Upper lobe of right lung (tissue), 1 donor: ENCODE results near the gene MBTPS1. TPM values are rescaled to one million over a fixed set of nuclear protein-coding genes. Genes with fewer than 3 reads are reported as not detected.
A peak's percentile ranks its signal among the peaks of the same experiment; 100 is the strongest.

ENCODE experiments used
- ATAC-seq: fragments of 200-7000 bp; cut with Tn5 transposase; one replicate; pipeline ENCODE4 v1.9.1; 2020; ENCODE audit warnings: mild to moderate bottlenecking, moderate library complexity
- DNase-seq: peaks from one replicate; pipeline ENCODE4 v3.0.0-alpha.2; 2020
- H3K27ac ChIP-seq: fragments of 200-600 bp; one replicate; pipeline ENCODE4 v1.8.0; 2022
- H3K27me3 ChIP-seq: fragments of 200-600 bp; one replicate; pipeline ENCODE4 v1.8.0; 2022; ENCODE audit warnings: mild to moderate bottlenecking
- H3K36me3 ChIP-seq: fragments of 200-600 bp; one replicate; pipeline ENCODE4 v1.8.0; 2022
- H3K4me1 ChIP-seq: fragments of 200-600 bp; one replicate; pipeline ENCODE4 v1.8.0; 2022
- H3K4me3 ChIP-seq: fragments of 200-600 bp; one replicate; pipeline ENCODE4 v1.8.0; 2022; ENCODE audit warnings: mild to moderate bottlenecking
- H3K9me3 ChIP-seq: fragments of 200-600 bp; one replicate; pipeline ENCODE4 v1.8.0; 2022
- intact Hi-C: fragments of 100-400 bp; cut with DNase I; formaldehyde crosslinking; loops from one replicate; pipeline ENCODE4 v1.11.0; 2022
- total RNA-seq: library from RNA; stranded (reverse); fragmentation: NEBNext Ultra II Directional; extraction: Animal tissue kit (Norgen Biotek cat#: 25700); gene quantifications from one replicate; pipeline ENCODE4 v1.2.1, GENCODE V29; 2021
- TF ChIP-seq, protein P1 (sequence below): fragments of 200-600 bp; IDR thresholded peaks from one replicate; pipeline ENCODE4 v1.8.0; 2022; ENCODE audit warnings: antibody characterized with exemption
- donor health status: DM: no; HTN: yes; CAD: no; lungs with severe emphysema.

MBTPS1 gene
- total RNA-seq, 1 donor from 2014 or later: 97.5 TPM

DNA sequence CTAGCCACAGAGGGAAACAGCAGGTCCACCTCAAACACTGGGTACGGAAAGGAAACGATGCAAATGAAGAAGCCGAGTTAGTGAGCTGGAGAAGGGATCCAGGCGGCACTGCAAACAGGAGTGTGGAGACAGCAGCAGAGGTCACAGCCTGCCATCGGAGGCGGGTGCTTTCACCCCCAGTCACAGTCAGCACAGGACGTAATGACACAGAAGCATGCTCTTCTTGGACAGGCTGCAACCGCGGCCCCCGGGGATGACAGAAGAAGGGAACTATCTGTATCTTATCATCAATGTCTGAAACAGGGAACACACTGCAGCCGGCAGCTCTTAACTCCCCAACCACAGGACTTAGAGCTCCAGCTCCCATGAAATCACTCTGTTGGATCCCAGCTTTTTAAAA is 58.1 kb downstream of the MBTPS1 start:
- Histone ChIP-seq H3K9me3 (no peaks in the 10 kb centered on the region), H3K27me3 (no peaks in the 10 kb centered on the region), H3K27ac (no peak overlapping the region), H3K4me1 (no peaks in the 10 kb centered on the region), H3K36me3 (peaks cover 99% of the 10 kb centered on the region), H3K4me3 (no peak overlapping the region)
- no peak for ATAC-seq
- DNase-seq: peak; percentile 57
- intact Hi-C loops: no loop called here
- TF ChIP-seq, protein P1, sequence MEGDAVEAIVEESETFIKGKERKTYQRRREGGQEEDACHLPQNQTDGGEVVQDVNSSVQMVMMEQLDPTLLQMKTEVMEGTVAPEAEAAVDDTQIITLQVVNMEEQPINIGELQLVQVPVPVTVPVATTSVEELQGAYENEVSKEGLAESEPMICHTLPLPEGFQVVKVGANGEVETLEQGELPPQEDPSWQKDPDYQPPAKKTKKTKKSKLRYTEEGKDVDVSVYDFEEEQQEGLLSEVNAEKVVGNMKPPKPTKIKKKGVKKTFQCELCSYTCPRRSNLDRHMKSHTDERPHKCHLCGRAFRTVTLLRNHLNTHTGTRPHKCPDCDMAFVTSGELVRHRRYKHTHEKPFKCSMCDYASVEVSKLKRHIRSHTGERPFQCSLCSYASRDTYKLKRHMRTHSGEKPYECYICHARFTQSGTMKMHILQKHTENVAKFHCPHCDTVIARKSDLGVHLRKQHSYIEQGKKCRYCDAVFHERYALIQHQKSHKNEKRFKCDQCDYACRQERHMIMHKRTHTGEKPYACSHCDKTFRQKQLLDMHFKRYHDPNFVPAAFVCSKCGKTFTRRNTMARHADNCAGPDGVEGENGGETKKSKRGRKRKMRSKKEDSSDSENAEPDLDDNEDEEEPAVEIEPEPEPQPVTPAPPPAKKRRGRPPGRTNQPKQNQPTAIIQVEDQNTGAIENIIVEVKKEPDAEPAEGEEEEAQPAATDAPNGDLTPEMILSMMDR: no peak

DNA sequence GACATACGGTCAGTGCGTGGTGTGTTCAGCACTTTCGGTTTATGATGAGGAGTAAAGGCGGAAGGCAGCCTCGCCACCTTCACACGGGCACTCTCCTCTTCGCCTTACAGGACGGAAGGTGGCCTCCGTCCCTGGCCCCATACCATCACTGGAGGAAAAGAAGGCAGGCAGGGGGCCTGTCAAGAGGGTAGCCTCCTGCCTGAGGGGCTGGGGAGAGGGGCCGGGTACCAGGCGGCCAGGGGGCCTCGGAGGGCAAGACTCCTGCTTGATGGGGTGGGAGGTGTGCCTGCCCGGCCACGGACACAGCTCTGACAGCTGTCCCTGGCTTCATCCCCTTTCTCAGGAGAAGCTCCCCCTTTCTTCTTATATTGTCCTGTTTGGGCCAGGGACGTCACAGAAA is 58.5 kb downstream of the MBTPS1 start:
- H3K27me3 ChIP-seq: no peaks in the 10 kb centered on the region
- ATAC-seq (no peak), DNase-seq (peak; percentile 56)
- TF ChIP-seq, protein P1: no peak
- H3K9me3 ChIP-seq: no peaks in the 10 kb centered on the region
- H3K27ac ChIP-seq: no peak overlapping the region
- intact Hi-C loops: no loop called here
- no peaks in the 10 kb centered on the region for H3K4me1 ChIP-seq
- no peak overlapping the region for H3K4me3 ChIP-seq
- peaks cover 100% of the 10 kb centered on the region for H3K36me3 ChIP-seq

DNA sequence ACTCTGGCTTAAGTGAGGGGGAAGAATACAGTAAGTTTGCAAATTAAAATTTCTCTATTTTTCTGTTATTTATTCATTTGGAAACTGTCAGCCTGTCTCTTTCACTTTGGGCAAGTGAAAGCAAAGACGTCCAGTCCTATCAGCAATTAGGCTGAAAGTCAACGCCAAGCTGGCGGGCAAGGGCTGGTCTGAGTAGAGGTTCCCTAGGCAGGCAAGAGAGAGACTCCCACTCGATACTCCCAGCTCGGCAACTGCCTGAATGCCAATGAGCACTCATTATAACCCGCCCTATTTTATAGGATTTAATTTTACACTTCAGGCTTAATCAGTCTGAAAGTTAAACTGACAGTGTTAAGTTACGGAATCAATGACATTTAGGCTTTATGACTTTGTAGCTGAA is 59.8 kb downstream of the MBTPS1 start:
- Histone ChIP-seq H3K27ac (no peak overlapping the region), H3K36me3 (peaks cover 100% of the 10 kb centered on the region), H3K4me1 (no peaks in the 10 kb centered on the region), H3K4me3 (no peak overlapping the region), H3K9me3 (no peaks in the 10 kb centered on the region), H3K27me3 (no peaks in the 10 kb centered on the region)
- TF ChIP-seq, protein P1: no peak
- intact Hi-C loops: no loop called here
- ATAC-seq (no peak), DNase-seq (no peak)

DNA sequence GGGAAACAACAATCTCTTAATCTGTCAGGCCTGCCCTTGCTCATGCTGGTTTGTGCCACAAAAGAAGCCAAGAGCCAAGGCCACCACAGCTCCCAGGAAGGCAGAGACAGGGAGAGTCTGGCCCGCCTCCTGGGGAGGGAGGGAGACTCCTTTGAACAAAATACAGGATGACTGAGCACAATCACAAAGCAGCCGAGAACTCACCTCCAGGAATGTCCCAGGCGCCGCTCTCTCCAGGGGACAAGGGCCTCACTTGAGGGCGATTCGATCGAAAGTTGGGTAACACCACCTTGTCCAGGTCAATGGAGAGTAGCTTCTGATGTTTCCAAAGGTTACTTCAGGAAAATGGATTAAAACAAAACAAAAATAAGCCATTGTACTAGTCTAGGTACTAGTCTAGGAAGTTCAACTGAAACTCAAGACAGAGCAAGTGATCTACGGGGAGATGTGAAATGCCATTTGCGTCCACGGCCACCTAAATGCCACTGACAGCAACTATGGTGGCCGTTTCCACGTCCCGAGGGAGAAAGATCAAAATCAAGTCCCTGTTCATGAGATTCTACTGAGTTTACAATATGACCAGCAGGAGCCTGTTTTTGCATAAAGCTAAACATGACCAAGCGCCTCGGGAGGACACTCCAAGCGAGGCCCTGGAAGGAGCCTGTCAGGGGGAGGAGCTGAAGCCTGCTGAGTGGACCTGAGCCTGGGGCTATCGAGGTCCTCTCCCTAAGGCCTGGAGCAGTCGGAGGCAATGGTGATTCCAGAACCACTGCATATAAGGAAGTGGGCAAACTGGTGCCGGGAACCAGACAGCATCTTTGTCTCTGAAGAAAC is 60.7 kb downstream of the MBTPS1 start:
- peak; percentile 54 for DNase-seq
- H3K36me3 ChIP-seq: peaks cover 90% of the 10 kb centered on the region
- ATAC-seq: peak; percentile 52
- no peak overlapping the region for H3K4me3 ChIP-seq
- no peaks in the 10 kb centered on the region for H3K9me3 ChIP-seq
- TF ChIP-seq, protein P1: no peak
- intact Hi-C loops: no loop called here
- H3K27me3 ChIP-seq: no peaks in the 10 kb centered on the region
- no peak overlapping the region for H3K27ac ChIP-seq
- H3K4me1 ChIP-seq: no peaks in the 10 kb centered on the region

DNA sequence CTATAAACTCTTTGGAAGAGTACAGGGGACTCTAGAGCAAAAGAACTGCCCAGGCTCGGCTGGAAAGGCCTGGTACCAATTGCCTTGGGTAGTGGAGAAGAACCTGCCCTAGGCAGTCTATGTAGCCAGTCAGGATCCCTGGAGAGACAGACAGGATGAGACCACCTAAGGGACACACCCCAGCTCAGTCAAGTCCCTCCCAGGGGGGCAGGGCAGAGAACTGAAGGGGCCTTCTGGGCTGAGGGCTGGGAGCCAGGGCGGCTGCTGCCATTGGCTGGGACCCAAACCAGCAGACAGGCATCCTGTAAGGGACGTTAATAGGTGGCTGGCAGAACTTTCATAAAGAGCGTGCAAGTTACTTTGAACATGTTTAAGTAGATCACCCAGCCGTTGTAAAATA is 61.4 kb downstream of the MBTPS1 start:
- Histone ChIP-seq H3K9me3 (no peaks in the 10 kb centered on the region), H3K4me3 (no peak overlapping the region), H3K27ac (no peak overlapping the region), H3K4me1 (no peaks in the 10 kb centered on the region), H3K36me3 (peaks cover 85% of the 10 kb centered on the region), H3K27me3 (no peaks in the 10 kb centered on the region)
- TF ChIP-seq, protein P1: no peak
- DNase-seq (peak; percentile 46), ATAC-seq (no peak)
- intact Hi-C loops: no loop called here
